Effector memory CD8-positive, alpha-beta T cell (primary cell): ENCODE data around the gene TBC1D4.

Experiments
- ATAC-seq: fragments of 150-1000 bp; cut with Tn5 transposase; replicated peaks from 2 replicates; pipeline ENCODE4 v1.10.0; 2021; ENCODE audit warnings: mild to moderate bottlenecking, moderate library complexity
- DNase-seq, 3 experiments: peaks; one replicate each; pipeline ENCODE4 v3.0.0; 2021
- H3K27ac Mint-ChIP-seq, 2 donors: one replicate each; pipeline ENCODE4 v1.8.0; 2022; ENCODE audit warnings: mild to moderate bottlenecking in 2 of 2, mixed read lengths in 2 of 2, moderate library complexity in 2 of 2
- H3K27me3 Mint-ChIP-seq, 2 donors: one replicate each; pipeline ENCODE4 v1.8.0; 2022; ENCODE audit warnings: mixed read lengths in 2 of 2
- H3K36me3 Mint-ChIP-seq: one replicate; pipeline ENCODE4 v1.8.0; 2022; ENCODE audit warnings: mild to moderate bottlenecking, moderate library complexity, mixed read lengths; ENCODE audit not compliant: insufficient read depth
- H3K4me1 Mint-ChIP-seq, 2 donors: one replicate each; pipeline ENCODE4 v1.8.0; 2022; ENCODE audit warnings: low read depth in 2 of 2, mixed read lengths in 2 of 2
- H3K4me3 Mint-ChIP-seq, 2 donors: one replicate each; pipeline ENCODE4 v1.8.0; 2022; ENCODE audit warnings: mild to moderate bottlenecking in 2 of 2, mixed read lengths in 2 of 2, moderate library complexity in 2 of 2
- H3K9me3 Mint-ChIP-seq, 2 donors: one replicate each; pipeline ENCODE4 v1.8.0; 2022; ENCODE audit warnings: mixed read lengths in 2 of 2

The TBC1D4 gene

GRCh38 chr13:75372517-75372916 is 109.5 kb downstream of the TBC1D4 start:
- ATAC-seq (peak; percentile 59), DNase-seq (peak in 1 of 3 experiments; percentile 8)
- H3K4me1 Mint-ChIP-seq: no peaks in the 10 kb centered on the region
- no peak overlapping the region for H3K4me3 Mint-ChIP-seq
- no peak overlapping the region for H3K27ac Mint-ChIP-seq
- peaks cover 0 to 6% of the 10 kb centered on the region in 2 donors for H3K27me3 Mint-ChIP-seq
- H3K36me3 Mint-ChIP-seq: no peaks in the 10 kb centered on the region
- no peaks in the 10 kb centered on the region for H3K9me3 Mint-ChIP-seq

DNA sequence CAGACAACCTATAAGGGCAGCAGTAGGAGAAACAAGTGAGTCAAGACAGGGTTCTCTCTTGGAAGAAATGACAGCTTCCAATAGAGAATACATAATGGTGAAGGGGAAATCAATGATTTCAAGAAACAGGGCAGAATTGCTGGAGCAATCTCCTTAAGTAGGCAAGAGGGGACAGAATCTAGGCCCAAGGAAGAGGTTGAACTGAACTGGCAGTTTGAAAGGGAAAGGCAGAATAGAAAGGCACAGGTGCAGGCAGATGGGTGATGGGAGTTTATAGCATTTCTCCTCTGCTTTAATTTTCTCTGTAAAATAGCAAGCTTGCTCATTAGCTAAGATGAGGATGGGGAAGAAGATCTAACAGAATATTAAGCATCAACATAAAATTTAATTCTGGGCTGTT is 110.8 kb downstream of the TBC1D4 start:
- no peak overlapping the region for H3K27ac Mint-ChIP-seq
- peaks cover 0 to 1% of the 10 kb centered on the region in 2 donors for H3K4me1 Mint-ChIP-seq
- no peaks in the 10 kb centered on the region for H3K36me3 Mint-ChIP-seq
- ATAC-seq: no peak
- peaks cover 0 to 6% of the 10 kb centered on the region in 2 donors for H3K27me3 Mint-ChIP-seq
- no peak for DNase-seq
- H3K9me3 Mint-ChIP-seq: no peaks in the 10 kb centered on the region
- no peak overlapping the region for H3K4me3 Mint-ChIP-seq

GRCh38 chr13:75370774-75371173 is 111.2 kb downstream of the TBC1D4 start:
- no peak overlapping the region for H3K27ac Mint-ChIP-seq
- no peak for ATAC-seq
- H3K4me3 Mint-ChIP-seq: no peak overlapping the region
- no peaks in the 10 kb centered on the region for H3K9me3 Mint-ChIP-seq
- no peak for DNase-seq
- no peaks in the 10 kb centered on the region for H3K36me3 Mint-ChIP-seq
- H3K27me3 Mint-ChIP-seq: peaks cover 0 to 6% of the 10 kb centered on the region in 2 donors
- peaks cover 2 to 5% of the 10 kb centered on the region in 2 donors for H3K4me1 Mint-ChIP-seq

DNA sequence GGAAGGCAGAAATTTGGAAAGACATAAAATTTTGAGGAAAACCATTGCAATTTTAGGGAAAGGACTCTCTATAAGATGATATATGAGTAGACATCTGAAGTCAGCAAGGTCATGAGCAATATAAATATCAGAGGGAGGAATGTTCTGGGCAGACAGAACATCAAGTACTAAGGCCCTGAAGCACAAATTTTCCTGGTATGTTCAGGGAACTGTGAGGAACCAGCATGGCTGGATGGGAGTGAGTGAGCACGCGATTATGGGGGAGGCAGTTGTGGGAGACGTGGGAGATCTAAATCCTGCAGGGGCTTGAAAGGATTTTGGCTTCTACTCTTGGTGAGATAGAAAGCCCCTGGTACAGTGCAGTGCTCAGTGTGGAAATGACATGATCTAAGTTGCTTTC is 112.0 kb downstream of the TBC1D4 start:
- Mint-ChIP-seq H3K27me3 (peaks cover 0 to 6% of the 10 kb centered on the region in 2 donors), H3K36me3 (no peaks in the 10 kb centered on the region), H3K4me3 (no peak overlapping the region), H3K27ac (no peak overlapping the region), H3K4me1 (peaks cover 3 to 8% of the 10 kb centered on the region in 2 donors), H3K9me3 (no peaks in the 10 kb centered on the region)
- no peak for ATAC-seq
- no peak for DNase-seq

DNA sequence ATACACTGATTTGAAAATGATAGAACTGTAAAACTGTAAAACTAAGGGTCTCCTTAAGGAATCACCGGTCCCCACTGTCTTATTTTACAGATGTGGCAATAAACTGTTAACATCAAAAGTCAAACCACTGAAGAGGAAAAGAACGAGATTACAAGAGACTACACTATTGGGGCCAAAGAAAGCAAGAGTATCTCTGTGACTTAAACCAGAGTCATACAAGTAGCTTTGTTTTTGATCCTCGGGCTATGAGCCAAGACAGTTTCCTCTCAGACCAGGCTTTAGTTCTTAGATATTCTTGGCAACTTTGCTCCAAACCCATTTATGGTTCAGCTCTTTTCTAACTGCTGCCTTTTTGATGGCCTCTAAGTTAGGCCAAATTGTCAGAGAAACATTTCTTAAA is 113.8 kb downstream of the TBC1D4 start:
- no peaks in the 10 kb centered on the region for H3K9me3 Mint-ChIP-seq
- peaks cover 3 to 8% of the 10 kb centered on the region in 2 donors for H3K4me1 Mint-ChIP-seq
- no peak overlapping the region for H3K27ac Mint-ChIP-seq

GRCh38 chr13:75366380-75367280 is 115.3 kb downstream of the TBC1D4 start:
- Mint-ChIP-seq H3K4me3 (no peak overlapping the region), H3K4me1 (peaks cover 3 to 8% of the 10 kb centered on the region in 2 donors), H3K27me3 (peaks cover 0 to 10% of the 10 kb centered on the region in 2 donors), H3K9me3 (no peaks in the 10 kb centered on the region), H3K36me3 (no peaks in the 10 kb centered on the region), H3K27ac (peak overlapping the region in 1 of 2 donors; percentile 12)
- ATAC-seq (no peak), DNase-seq (no peak)

More for the DNA sequence above, 113.8 kb downstream of the TBC1D4 start:
- Mint-ChIP-seq H3K36me3 (no peaks in the 10 kb centered on the region), H3K27me3 (peaks cover 0 to 6% of the 10 kb centered on the region in 2 donors), H3K4me3 (no peak overlapping the region)
- ATAC-seq (no peak), DNase-seq (no peak)

DNA sequence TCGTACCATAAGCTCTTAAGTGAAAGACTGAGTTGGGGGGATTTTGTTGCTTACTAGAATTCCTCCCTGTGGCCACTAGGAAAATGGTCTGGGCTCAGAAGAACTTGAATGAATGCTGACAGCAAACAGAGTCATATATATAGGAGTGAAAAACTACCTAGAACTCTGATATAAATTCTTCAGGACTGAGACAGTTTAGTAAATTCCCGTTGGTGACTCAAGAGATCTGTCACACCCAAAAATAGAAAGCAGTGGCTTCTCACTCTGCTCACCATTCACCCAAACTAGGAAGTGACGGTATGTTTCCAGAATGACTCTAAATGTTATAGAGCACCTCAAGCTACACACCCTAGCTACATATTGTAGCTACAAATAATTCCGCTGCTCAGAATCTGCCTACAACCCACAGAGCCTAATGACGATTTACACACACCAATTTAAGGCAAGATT is 116.2 kb downstream of the TBC1D4 start:
- peak; percentile 91 for ATAC-seq

GRCh38 chr13:75364131-75364713 is 117.7 kb downstream of the TBC1D4 start:
- ATAC-seq: no peak
- Mint-ChIP-seq H3K4me1 (peaks cover 3 to 8% of the 10 kb centered on the region in 2 donors), H3K36me3 (no peaks in the 10 kb centered on the region), H3K4me3 (no peak overlapping the region), H3K27ac (no peak overlapping the region), H3K27me3 (peaks cover 0 to 13% of the 10 kb centered on the region in 2 donors), H3K9me3 (no peaks in the 10 kb centered on the region)
- DNase-seq: no peak

More for the DNA sequence above, 116.2 kb downstream of the TBC1D4 start:
- peaks cover 3 to 8% of the 10 kb centered on the region in 2 donors for H3K4me1 Mint-ChIP-seq
- H3K27ac Mint-ChIP-seq: peak overlapping the region in 1 of 2 donors; percentile 12
- H3K27me3 Mint-ChIP-seq: peaks cover 0 to 13% of the 10 kb centered on the region in 2 donors
- H3K9me3 Mint-ChIP-seq: no peaks in the 10 kb centered on the region
- DNase-seq: no peak
- no peaks in the 10 kb centered on the region for H3K36me3 Mint-ChIP-seq
- peak overlapping the region in 1 of 2 donors; percentile 54 for H3K4me3 Mint-ChIP-seq

GRCh38 chr13:75363371-75363770 is 118.6 kb downstream of the TBC1D4 start:
- peaks cover 0 to 7% of the 10 kb centered on the region in 2 donors for H3K27me3 Mint-ChIP-seq
- no peaks in the 10 kb centered on the region for H3K36me3 Mint-ChIP-seq
- H3K4me1 Mint-ChIP-seq: peaks cover 3 to 8% of the 10 kb centered on the region in 2 donors

DNA sequence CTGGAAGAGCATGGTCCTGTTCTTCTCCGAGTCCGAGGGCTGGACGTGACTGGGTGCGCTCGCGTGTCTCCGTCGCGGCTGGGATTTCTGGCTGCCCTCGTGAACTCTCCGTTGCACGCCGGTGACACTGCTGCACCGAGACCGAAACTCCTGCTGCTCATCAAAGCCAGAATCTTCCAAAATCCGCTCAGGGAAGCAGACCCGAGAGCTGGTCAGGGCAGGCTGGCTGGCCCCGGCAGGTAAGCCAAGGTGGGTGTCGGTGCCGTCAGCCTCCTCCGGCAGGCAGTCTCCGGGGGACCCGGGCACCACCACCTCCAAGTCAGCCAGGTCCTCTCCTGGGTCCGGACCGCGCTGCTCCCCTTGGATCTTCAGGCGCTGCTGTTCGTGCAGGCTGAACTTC is 119.9 kb downstream of the TBC1D4 start:
- Mint-ChIP-seq H3K4me1 (peaks cover 3 to 8% of the 10 kb centered on the region in 2 donors), H3K9me3 (no peaks in the 10 kb centered on the region), H3K27me3 (peaks cover 0 to 6% of the 10 kb centered on the region in 2 donors), H3K4me3 (no peak overlapping the region), H3K27ac (no peak overlapping the region), H3K36me3 (no peaks in the 10 kb centered on the region)
- ATAC-seq: no peak
- DNase-seq: no peak

More at GRCh38 chr13:75363371-75363770, 118.6 kb downstream of the TBC1D4 start:
- DNase-seq (no peak), ATAC-seq (no peak)
- Mint-ChIP-seq H3K27ac (no peak overlapping the region), H3K4me3 (no peak overlapping the region), H3K9me3 (no peaks in the 10 kb centered on the region)

- no peak overlapping the region for H3K4me3 Mint-ChIP-seq
Measured at GRCh38 chr13:75360170-75360569, 121.8 kb downstream of the TBC1D4 start.

GRCh38 chr13:75359266-75359665 is 122.7 kb downstream of the TBC1D4 start:
- DNase-seq (no peak), ATAC-seq (no peak)
- Mint-ChIP-seq H3K27me3 (peaks cover 0 to 6% of the 10 kb centered on the region in 2 donors), H3K4me1 (no peaks in the 10 kb centered on the region), H3K4me3 (no peak overlapping the region), H3K9me3 (no peaks in the 10 kb centered on the region), H3K27ac (no peak overlapping the region), H3K36me3 (no peaks in the 10 kb centered on the region)

More at GRCh38 chr13:75360170-75360569, 121.8 kb downstream of the TBC1D4 start:
- ATAC-seq: no peak
- Mint-ChIP-seq H3K9me3 (no peaks in the 10 kb centered on the region), H3K27me3 (peaks cover 0 to 6% of the 10 kb centered on the region in 2 donors), H3K4me1 (no peaks in the 10 kb centered on the region), H3K27ac (no peak overlapping the region), H3K36me3 (no peaks in the 10 kb centered on the region)
- DNase-seq: no peak

GRCh38 chr13:75357576-75358289 is 124.2 kb downstream of the TBC1D4 start:
- H3K27me3 Mint-ChIP-seq: peaks cover 6 to 10% of the 10 kb centered on the region in 2 donors
- peak; percentile 12 to 31 (median 24) for DNase-seq
- H3K9me3 Mint-ChIP-seq: no peaks in the 10 kb centered on the region
- H3K36me3 Mint-ChIP-seq: no peaks in the 10 kb centered on the region
- peak; percentile 85 for ATAC-seq
- H3K27ac Mint-ChIP-seq: no peak overlapping the region
- H3K4me3 Mint-ChIP-seq: no peak overlapping the region
- no peaks in the 10 kb centered on the region for H3K4me1 Mint-ChIP-seq
